Smooth muscle cell (in vitro differentiated cells): ENCODE data around the gene TMEM176A. TPM values are rescaled to one million over a fixed set of nuclear protein-coding genes. Genes with fewer than 3 reads are reported as not detected.

Experiments used
- DNase-seq: peaks from one replicate; lab custom pipeline; 2025; ENCODE audit not compliant: unreplicated experiment; lab: John Stamatoyannopoulos, UW
- H2AFZ ChIP-seq: fragments of 200-600 bp; sonication (generic); 2 replicates; pipeline ENCODE4 v1.6.0; 2016; ENCODE audit warnings: antibody characterized with exemption, low read depth, mild to moderate bottlenecking
- H3F3A ChIP-seq: fragments of 200-600 bp; sonication (generic); 2 replicates; pipeline ENCODE4 v1.6.0; 2017; ENCODE audit warnings: antibody characterized with exemption, low read depth
- H3K27ac ChIP-seq: fragments of 200-600 bp; sonication (generic); 2 replicates; pipeline ENCODE4 v1.5.1; 2016; ENCODE audit warnings: low read depth, mild to moderate bottlenecking
- H3K27me3 ChIP-seq: fragments of 200-600 bp; sonication (generic); 2 replicates; pipeline ENCODE4 v1.6.1; 2016; ENCODE audit warnings: low read depth, mild to moderate bottlenecking
- H3K36me3 ChIP-seq: fragments of 200-600 bp; sonication (generic); 2 replicates; pipeline ENCODE4 v1.5.1; 2016; ENCODE audit warnings: low read depth
- H3K4me1 ChIP-seq: fragments of 200-600 bp; sonication (generic); 2 replicates; pipeline ENCODE4 v1.5.1; 2016; ENCODE audit warnings: low read depth
- H3K4me2 ChIP-seq: fragments of 200-600 bp; sonication (generic); 2 replicates; pipeline ENCODE4 v1.6.0; 2016; ENCODE audit warnings: mild to moderate bottlenecking
- H3K4me3 ChIP-seq: fragments of 200-600 bp; sonication (generic); 2 replicates; pipeline ENCODE4 v1.5.1; 2016; ENCODE audit warnings: mild to moderate bottlenecking
- H3K79me2 ChIP-seq: fragments of 200-600 bp; sonication (generic); 2 replicates; pipeline ENCODE4 v1.6.0; 2016; ENCODE audit warnings: low read depth, mild to moderate bottlenecking
- H3K9ac ChIP-seq: fragments of 200-600 bp; sonication (generic); 2 replicates; pipeline ENCODE4 v1.6.0; 2016; ENCODE audit warnings: low read depth
- H3K9me3 ChIP-seq: fragments of 200-600 bp; sonication (generic); replicated peaks from 2 replicates; pipeline ENCODE4 v1.5.1; 2016; ENCODE audit warnings: low read depth
- H4K20me1 ChIP-seq: fragments of 200-600 bp; sonication (generic); 2 replicates; pipeline ENCODE4 v1.6.0; 2016; ENCODE audit warnings: low read depth
- WGBS: methylation state at CpG from one replicate; pipeline ENCODE4 v1.1.7; 2016; ENCODE audit warnings: low lambda C conversion rate; 5-methylcytosine and 5-hydroxymethylcytosine counted together
- polyA plus RNA-seq: library from polyadenylated mRNA; unstranded; fragments of >200 nt; fragmentation: Nextera tagmentation; extraction: Ambion mirVana; gene quantifications from 2 replicates; pipeline ENCODE4 v1.2.1, GENCODE V29; 2016
- total RNA-seq: library from RNA; depleted of rRNA; stranded (reverse); fragments of >200 nt; gene quantifications from 2 replicates; pipeline ENCODE4 v1.2.3, GENCODE V29; 2014
- TF ChIP-seq, protein P1 (sequence below): fragments of 200-600 bp; sonication (generic); IDR thresholded peaks from 2 replicates; pipeline ENCODE4 v1.5.1; 2017; ENCODE audit warnings: borderline replicate concordance, mild to moderate bottlenecking, antibody characterized with exemption; ENCODE audit not compliant: insufficient read depth, poor library complexity, severe bottlenecking

The TMEM176A gene
- total and polyA plus RNA-seq, 2 experiments from 2014 or later, result 52.8 to 105 TPM

DNA sequence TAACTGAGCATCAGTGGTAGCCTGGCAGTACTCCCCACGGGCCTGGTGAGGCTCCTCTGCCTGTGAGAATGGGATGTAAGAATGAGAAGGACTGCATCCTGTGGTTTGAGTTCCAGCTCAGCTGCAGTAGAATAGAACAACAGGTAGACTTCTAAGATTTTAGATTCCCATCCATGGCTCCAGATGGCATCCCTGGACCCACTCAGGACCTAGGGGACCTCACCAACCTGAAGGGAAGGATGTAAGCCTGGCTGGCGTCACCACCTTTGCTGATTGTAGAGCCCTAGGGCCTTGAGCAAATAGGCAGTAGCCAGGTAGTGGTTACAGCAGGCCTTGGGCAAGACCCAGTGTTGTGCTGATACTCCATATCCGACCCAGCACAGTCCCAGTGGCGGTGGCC lies 42.1 kb downstream of the TMEM176A start:
- no peaks in the 10 kb centered on the region for H3F3A ChIP-seq
- H3K4me2 ChIP-seq, result no peak overlapping the region
- H3K27ac ChIP-seq, result no peak overlapping the region
- H2AFZ ChIP-seq, result no peak overlapping the region
- no peaks in the 10 kb centered on the region for H3K9me3 ChIP-seq
- WGBS, result 78% methylated on average over 4 of the region's 4 CpGs
- H3K4me1 ChIP-seq, result peaks cover 7% of the 10 kb centered on the region
- TF ChIP-seq, protein P1, sequence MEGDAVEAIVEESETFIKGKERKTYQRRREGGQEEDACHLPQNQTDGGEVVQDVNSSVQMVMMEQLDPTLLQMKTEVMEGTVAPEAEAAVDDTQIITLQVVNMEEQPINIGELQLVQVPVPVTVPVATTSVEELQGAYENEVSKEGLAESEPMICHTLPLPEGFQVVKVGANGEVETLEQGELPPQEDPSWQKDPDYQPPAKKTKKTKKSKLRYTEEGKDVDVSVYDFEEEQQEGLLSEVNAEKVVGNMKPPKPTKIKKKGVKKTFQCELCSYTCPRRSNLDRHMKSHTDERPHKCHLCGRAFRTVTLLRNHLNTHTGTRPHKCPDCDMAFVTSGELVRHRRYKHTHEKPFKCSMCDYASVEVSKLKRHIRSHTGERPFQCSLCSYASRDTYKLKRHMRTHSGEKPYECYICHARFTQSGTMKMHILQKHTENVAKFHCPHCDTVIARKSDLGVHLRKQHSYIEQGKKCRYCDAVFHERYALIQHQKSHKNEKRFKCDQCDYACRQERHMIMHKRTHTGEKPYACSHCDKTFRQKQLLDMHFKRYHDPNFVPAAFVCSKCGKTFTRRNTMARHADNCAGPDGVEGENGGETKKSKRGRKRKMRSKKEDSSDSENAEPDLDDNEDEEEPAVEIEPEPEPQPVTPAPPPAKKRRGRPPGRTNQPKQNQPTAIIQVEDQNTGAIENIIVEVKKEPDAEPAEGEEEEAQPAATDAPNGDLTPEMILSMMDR, result no peak
- H3K4me3 ChIP-seq, result no peak overlapping the region
- H3K79me2 ChIP-seq, result no peaks in the 10 kb centered on the region
- no peak overlapping the region for H3K9ac ChIP-seq
- H3K36me3 ChIP-seq, result no peaks in the 10 kb centered on the region
- no peaks in the 10 kb centered on the region for H4K20me1 ChIP-seq
- no peaks in the 10 kb centered on the region for H3K27me3 ChIP-seq
- no peak for DNase-seq

DNA sequence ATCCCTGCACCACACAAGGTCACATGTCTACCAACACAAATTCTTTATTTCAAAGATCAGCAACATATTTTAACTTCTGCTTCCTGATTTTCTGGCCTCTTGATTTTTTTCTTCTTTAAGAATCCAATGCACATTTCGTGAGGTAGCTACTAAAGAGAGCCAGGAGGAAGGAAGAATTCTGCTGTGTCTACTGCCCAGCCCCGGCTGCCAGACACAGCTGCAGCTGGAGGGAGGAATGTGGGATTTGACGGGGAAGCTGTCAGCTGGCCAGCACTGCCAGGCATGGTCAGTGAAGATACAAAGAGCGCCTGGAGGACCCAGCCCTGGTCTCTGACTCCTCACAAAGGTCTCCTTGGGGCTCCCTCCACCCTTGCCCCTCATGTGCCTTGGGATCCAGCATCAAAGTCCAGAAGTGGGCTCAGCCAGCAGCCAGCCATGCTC lies 44.9 kb downstream of the TMEM176A start:
- Histone ChIP-seq H2AFZ (no peak overlapping the region), H3K9ac (no peak overlapping the region), H3F3A (no peaks in the 10 kb centered on the region), H3K27me3 (peaks cover 5% of the 10 kb centered on the region), H3K79me2 (no peaks in the 10 kb centered on the region), H4K20me1 (no peaks in the 10 kb centered on the region), H3K27ac (no peak overlapping the region), H3K4me2 (no peak overlapping the region), H3K4me1 (peaks cover 7% of the 10 kb centered on the region), H3K36me3 (no peaks in the 10 kb centered on the region), H3K9me3 (no peaks in the 10 kb centered on the region), H3K4me3 (no peak overlapping the region)
- WGBS, result 22% methylated on average over 4 of the region's 4 CpGs
- no peak for DNase-seq
- TF ChIP-seq, protein P1, result no peak

DNA sequence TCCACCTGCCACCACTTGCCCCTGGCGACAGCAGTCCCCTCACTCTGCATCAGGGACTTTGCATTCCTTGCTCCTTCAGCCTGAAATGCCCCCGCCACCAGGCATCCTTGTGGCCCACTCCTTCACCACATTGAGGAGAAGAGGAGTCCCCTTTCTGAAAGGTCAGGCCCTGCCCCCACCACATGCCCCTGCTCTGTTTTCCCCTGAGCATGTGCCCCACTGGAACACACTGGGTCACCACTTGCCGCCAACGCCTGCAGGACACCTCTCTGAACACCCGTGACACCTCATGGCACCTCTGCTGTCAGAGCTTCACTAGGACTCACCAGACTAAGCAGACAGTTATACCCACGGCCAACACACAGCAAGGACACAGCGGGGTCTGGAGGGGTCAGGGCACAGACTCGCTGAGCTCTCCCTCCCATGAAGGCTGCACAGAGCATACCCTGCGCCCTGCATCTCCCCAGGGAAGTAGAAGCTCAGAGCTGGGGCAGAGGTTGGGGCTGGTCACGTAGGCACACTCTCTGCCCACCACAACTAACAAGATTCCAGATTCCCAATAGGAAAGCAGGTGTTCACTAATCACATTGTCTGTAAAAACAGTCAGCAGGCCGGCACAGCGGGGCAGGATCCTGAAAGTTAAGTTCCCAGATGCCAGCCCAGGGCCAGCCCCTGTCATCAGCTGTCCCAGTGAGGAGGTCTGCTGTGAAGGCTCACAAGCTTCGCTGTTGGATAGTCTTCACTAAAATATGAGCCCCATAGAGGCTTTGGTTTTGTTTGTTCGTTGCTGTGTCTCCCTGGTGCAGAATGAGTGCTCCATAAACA lies 45.9 kb downstream of the TMEM176A start:
- no peak overlapping the region for H3K4me3 ChIP-seq
- TF ChIP-seq, protein P1, result no peak

More for the DNA sequence above, 45.9 kb downstream of the TMEM176A start:
- WGBS, result 92% methylated on average over 14 of the region's 14 CpGs
- H3K4me1 ChIP-seq, result peaks cover 7% of the 10 kb centered on the region
- peaks cover 5% of the 10 kb centered on the region for H3K27me3 ChIP-seq
- no peak overlapping the region for H3K9ac ChIP-seq
- H3K4me2 ChIP-seq, result no peak overlapping the region
- DNase-seq, result no peak
- H4K20me1 ChIP-seq, result no peaks in the 10 kb centered on the region
- no peaks in the 10 kb centered on the region for H3K9me3 ChIP-seq
- no peak overlapping the region for H3K27ac ChIP-seq
- H3K79me2 ChIP-seq, result no peaks in the 10 kb centered on the region
- H3K36me3 ChIP-seq, result no peaks in the 10 kb centered on the region
- no peak overlapping the region for H2AFZ ChIP-seq
- no peaks in the 10 kb centered on the region for H3F3A ChIP-seq
